ENCODE results near the gene MMP21. TPM values are rescaled to one million over a fixed set of nuclear protein-coding genes. Genes with fewer than 3 reads are reported as not detected.

Gene MMP21
- total RNA-seq, 1 experiment from 2014 or later, result not detected

- Histone ChIP-seq H3K36me3 (no peaks in the 10 kb centered on the region), H3K9me3 (no peaks in the 10 kb centered on the region), H3K27me3 (no peaks in the 10 kb centered on the region), H3K4me3 (no peak overlapping the region)
- no peak for DNase-seq
Observed at GRCh38 chr10:125774581-125775191, 935 bp downstream of the MMP21 start.

GRCh38 chr10:125773687-125774543 lies 1.7 kb downstream of the MMP21 start:
- no peak overlapping the region for H3K4me3 ChIP-seq
- H3K36me3 ChIP-seq, result no peaks in the 10 kb centered on the region
- H3K9me3 ChIP-seq, result no peaks in the 10 kb centered on the region
- no peaks in the 10 kb centered on the region for H3K27me3 ChIP-seq
- DNase-seq, result no peak

GRCh38 chr10:125772864-125773180 lies 2.8 kb downstream of the MMP21 start:
- Histone ChIP-seq H3K4me3 (no peak overlapping the region), H3K9me3 (no peaks in the 10 kb centered on the region)
- DNase-seq, result no peak

DNA sequence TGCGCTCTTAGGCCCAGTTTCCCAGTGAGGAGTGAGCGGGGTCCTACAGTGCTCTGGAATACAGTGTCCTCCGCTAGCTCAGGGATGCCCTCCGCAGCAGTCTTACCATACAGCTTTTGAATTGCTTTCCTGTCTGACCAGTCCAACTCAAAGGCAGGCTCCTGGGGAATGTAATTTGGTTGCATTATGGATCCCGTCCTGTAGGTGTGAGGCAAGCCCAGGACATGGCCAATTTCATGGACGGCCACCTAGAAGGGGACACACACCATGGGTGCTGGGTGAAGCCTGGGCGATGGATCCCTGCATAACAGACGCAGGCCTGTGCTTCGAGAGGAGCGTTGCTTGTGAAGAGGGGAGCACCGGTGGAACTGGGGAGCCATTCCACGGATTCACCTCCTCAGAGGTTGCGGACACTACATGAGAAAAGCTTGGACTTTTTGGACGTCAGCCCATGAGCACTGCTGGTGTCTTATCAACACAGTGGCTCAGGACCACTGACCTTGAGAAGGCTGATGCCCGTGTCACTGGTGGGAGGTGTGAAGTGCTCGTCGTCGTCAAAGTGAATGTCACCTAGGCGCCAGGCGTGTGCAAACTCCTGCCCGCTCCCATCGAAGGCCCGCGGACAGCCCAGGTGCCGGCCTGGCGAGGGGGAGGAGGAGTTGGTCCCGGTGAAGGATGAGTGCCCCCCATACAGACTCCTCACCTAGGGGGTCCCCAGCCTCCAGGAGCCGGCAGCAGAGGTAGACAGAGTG lies 3.3 kb downstream of the MMP21 start:
- H3K9me3 ChIP-seq, result no peaks in the 10 kb centered on the region
- DNase-seq, result no peak
- no peaks in the 10 kb centered on the region; the same call in 1 of the 2 replicates for H3K36me3 ChIP-seq
- H3K27me3 ChIP-seq, result no peaks in the 10 kb centered on the region
- H3K4me3 ChIP-seq, result no peak overlapping the region

More at GRCh38 chr10:125772864-125773180, 2.8 kb downstream of the MMP21 start:
- Histone ChIP-seq H3K27me3 (no peaks in the 10 kb centered on the region), H3K36me3 (no peaks in the 10 kb centered on the region)

GRCh38 chr10:125770844-125771243 lies 4.8 kb downstream of the MMP21 start:
- H3K36me3 ChIP-seq, result peaks cover 3% of the 10 kb centered on the region; the same call in 1 of the 2 replicates
- H3K4me3 ChIP-seq, result no peak overlapping the region
- H3K27me3 ChIP-seq, result no peaks in the 10 kb centered on the region

DNA sequence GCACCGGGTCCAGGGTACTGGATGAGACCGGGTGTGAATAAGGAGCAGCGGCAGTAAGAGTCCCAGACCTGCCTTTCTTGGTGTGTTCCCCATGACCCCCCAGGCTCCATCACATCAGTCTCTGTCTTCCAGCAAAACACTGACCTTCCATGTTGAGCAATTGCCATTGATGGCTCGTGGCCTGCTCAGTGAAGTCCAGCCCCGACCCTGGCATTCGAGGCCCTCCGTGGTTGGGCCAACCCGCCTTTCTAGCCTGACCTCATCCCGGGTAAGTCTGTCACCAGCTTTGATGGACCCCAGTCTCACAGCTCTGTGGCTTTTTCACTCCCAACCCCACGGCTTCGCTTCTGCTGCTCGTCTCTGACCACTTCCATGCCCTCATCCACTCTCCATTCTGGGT lies 6.4 kb downstream of the MMP21 start:
- no peak overlapping the region for H3K4me3 ChIP-seq
- peaks cover 19% of the 10 kb centered on the region for H3K36me3 ChIP-seq
- H3K27me3 ChIP-seq, result no peaks in the 10 kb centered on the region
- DNase-seq, result no peak
- H3K9me3 ChIP-seq, result no peaks in the 10 kb centered on the region

More at GRCh38 chr10:125770844-125771243, 4.8 kb downstream of the MMP21 start:
- no peaks in the 10 kb centered on the region for H3K9me3 ChIP-seq
- DNase-seq, result no peak

GRCh38 chr10:125768219-125768855 lies 7.3 kb downstream of the MMP21 start:
- H3K36me3 ChIP-seq, result peaks cover 27% of the 10 kb centered on the region
- H3K9me3 ChIP-seq, result no peaks in the 10 kb centered on the region
- DNase-seq, result no peak
- H3K4me3 ChIP-seq, result no peak overlapping the region
- no peaks in the 10 kb centered on the region for H3K27me3 ChIP-seq

DNA sequence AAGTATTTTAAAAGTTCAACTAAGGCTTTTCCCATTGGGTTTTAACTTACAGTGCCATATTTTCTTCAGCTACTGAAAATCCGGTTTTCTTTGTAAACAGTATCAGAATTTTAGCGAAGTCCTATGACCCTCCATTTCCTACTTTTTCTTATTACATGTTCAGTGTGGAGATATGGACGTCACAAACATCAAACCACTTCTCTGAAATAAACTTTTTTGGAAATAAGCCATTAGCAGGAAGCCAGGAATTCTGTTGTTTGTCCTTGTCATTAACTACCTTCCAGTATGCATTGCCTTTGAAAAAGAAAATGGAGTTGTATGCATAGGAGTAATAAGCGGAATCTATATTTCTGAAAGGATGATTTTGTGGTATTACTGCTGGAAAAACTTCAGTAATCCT lies 9.1 kb downstream of the MMP21 start:
- Histone ChIP-seq H3K4me3 (no peak overlapping the region), H3K27me3 (no peaks in the 10 kb centered on the region), H3K9me3 (no peaks in the 10 kb centered on the region), H3K36me3 (peaks cover 36% of the 10 kb centered on the region)
- DNase-seq, result no peak

GRCh38 chr10:125765835-125766234 lies 9.8 kb downstream of the MMP21 start:
- Histone ChIP-seq H3K27me3 (no peaks in the 10 kb centered on the region), H3K4me3 (no peak overlapping the region), H3K9me3 (no peaks in the 10 kb centered on the region), H3K36me3 (peaks cover 41% of the 10 kb centered on the region)
- no peak for DNase-seq

DNA sequence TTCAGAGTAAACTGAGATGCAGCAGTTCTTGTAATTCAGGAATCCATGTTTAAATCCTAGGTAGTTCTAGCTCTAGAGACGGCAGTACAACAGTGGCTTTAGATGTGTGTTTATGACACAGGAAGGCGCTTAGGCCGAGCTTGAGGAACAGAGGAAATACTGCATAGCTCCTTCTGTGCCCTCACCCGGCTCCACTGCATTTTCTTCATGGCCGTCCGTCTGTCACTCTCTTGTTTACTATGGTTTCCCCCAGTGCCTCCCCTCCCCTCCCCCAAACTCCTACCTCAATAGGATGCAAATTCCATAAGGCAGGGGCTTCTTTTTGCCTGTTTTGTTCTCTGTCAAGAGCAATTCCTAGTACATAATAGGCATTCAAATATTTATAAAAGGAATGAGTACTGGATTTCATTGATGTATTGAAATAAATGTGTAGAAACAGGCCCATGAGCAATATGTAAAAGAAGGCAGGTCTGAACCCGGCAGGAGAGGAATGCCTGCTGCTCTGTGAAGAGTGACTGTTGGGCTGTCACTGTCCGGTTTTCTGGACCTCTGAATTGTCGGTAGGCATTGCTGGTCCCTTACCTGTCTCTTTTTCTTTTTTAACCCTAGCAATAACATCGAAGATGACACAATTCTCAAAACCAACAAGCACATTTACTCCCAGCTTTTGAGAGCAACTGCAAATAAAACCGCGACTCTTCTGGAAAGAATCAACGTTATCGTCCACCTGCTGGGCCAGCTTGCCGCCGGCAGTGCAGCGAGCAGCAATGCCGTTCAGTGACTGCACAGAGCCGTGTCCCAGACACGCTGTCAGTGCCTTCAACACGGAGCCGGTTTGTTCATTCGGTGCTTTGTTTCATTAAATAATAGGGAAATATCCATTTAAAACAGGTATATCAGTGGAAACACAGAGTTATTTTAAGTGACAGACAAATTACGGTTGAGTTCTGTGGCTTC lies 12.7 kb downstream of the MMP21 start:
- peaks cover 63% of the 10 kb centered on the region for H3K36me3 ChIP-seq

GRCh38 chr10:125761961-125762360 lies 13.7 kb downstream of the MMP21 start:
- H3K9me3 ChIP-seq, result no peaks in the 10 kb centered on the region
- H3K4me3 ChIP-seq, result no peak overlapping the region
- peaks cover 74% of the 10 kb centered on the region for H3K36me3 ChIP-seq
- H3K27me3 ChIP-seq, result no peaks in the 10 kb centered on the region
- DNase-seq, result no peak

More for the DNA sequence above, 12.7 kb downstream of the MMP21 start:
- Histone ChIP-seq H3K27me3 (no peaks in the 10 kb centered on the region), H3K4me3 (no peak overlapping the region), H3K9me3 (no peaks in the 10 kb centered on the region)
- no peak for DNase-seq

DNA sequence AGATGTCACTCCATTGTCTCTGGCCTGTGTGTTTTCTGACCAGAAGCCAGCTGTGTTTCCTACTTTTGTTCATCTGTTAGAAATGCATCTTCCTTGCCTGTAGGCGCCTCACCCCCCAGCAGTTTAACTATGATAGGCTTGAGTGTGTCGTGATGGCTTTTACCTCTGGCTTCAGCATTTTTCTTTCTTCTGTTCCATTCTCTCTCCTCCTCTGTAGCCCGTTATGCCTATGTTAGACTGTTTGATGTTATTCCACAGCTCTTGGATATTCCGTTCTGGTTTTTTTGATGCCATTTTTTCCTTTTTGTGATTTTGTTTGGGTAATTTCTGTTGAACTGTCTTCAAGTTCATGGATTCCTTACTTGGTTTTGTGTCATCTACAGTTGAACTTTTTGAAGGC lies 17.9 kb downstream of the MMP21 start:
- Histone ChIP-seq H3K36me3 (peaks cover 70% of the 10 kb centered on the region), H3K9me3 (no peaks in the 10 kb centered on the region), H3K4me3 (no peak overlapping the region), H3K27me3 (no peaks in the 10 kb centered on the region)
- DNase-seq, result no peak

DNA sequence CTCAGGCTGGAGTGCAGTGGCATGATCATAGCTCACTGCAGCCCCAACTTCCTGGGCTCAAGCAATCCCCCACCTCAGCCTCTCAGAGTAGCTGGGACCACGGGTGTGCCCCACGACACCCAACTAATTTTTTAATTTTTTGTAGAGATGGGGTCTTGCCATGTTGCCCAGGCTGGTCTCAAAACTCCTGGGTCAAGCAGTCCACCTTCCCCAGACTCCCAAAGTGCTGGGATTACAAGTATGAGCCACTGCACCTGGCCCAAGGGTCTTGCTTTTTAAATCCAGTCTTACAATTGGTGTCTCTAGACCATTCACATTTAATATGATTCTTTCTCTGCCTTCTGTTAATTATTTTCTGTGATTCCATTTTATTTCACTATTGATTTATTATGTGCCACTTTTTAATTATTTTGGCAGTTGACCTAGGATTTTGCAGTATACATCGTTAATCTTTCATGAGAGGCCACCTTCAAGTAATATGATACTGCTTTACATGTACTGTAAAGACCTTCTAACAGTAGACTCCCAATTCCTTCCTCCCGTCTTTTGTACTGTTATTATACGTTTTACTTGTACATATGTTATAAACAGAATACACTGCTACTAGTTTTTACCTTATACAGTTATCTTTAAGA lies 18.7 kb downstream of the MMP21 start:
- DNase-seq, result no peak
- Histone ChIP-seq H3K27me3 (no peaks in the 10 kb centered on the region), H3K36me3 (peaks cover 74% of the 10 kb centered on the region), H3K4me3 (no peak overlapping the region), H3K9me3 (no peaks in the 10 kb centered on the region)

DNA sequence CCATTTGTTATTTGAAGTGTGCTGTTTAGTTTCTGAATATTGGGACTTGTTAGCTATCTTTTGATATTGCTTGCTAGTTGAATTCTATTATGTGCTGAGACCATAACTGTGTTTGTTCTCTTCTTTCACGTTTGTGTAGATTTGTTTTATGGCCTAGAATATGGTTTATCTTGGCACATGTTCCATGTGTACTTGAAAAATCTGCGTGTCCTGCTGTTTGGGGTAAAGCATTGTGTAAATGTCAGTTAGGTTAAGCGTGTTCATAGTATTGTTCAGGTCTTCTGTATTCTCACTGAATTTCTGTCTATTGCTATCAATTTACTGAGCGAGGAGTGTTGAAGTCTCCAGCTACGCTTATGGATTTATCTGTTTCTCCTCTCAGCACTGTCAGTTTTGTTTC lies 19.4 kb downstream of the MMP21 start:
- Histone ChIP-seq H3K36me3 (peaks cover 74% of the 10 kb centered on the region), H3K4me3 (no peak overlapping the region), H3K9me3 (no peaks in the 10 kb centered on the region), H3K27me3 (no peaks in the 10 kb centered on the region)
- DNase-seq, result no peak

- no peaks in the 10 kb centered on the region for H3K27me3 ChIP-seq
- H3K36me3 ChIP-seq, result peaks cover 82% of the 10 kb centered on the region
- no peak for DNase-seq
- H3K4me3 ChIP-seq, result no peak overlapping the region
- H3K9me3 ChIP-seq, result no peaks in the 10 kb centered on the region
Observed at GRCh38 chr10:125747417-125747816, 28.2 kb downstream of the MMP21 start.
